Left lung (tissue), 10 donors: Measurements from ENCODE around the gene LRMDA. TPM values are rescaled to one million over a fixed set of nuclear protein-coding genes. Genes with fewer than 3 reads are reported as not detected.

ENCODE experiments used
- ATAC-seq: fragments of 200-7000 bp; cut with Tn5 transposase; one replicate; pipeline ENCODE4 v1.9.1; 2020; ENCODE audit warnings: moderate library complexity
- DNase-seq, 4 donors: peaks; one replicate each; pipeline ENCODE4 v3.0.0-alpha.2; 2013 to 2020
- H3K27ac ChIP-seq, 2 donors: fragments of 200-600 bp; sonication (generic) in 1 of 2; one replicate each; pipeline versions ENCODE4 v1.5.0 to v1.8.0; 2020 to 2021
- H3K27me3 ChIP-seq, 2 donors: fragments of 200-600 bp; sonication (generic) in 1 of 2; one replicate each; pipeline versions ENCODE4 v1.5.0 to v1.8.0; 2020 to 2021
- H3K36me3 ChIP-seq, 2 donors: fragments of 200-600 bp; sonication (generic) in 1 of 2; one replicate each; pipeline versions ENCODE4 v1.5.0 to v1.8.0; 2020 to 2021
- H3K4me1 ChIP-seq, 2 donors: fragments of 200-600 bp; one replicate each; pipeline ENCODE4 v1.8.0; 2021
- H3K4me3 ChIP-seq, 2 donors: fragments of 200-600 bp; sonication (generic) in 1 of 2; one replicate each; pipeline versions ENCODE4 v1.5.0 to v1.8.0; 2020 to 2021; ENCODE audit warnings: mild to moderate bottlenecking in 1 of 2
- H3K9me3 ChIP-seq, 2 donors: fragments of 200-600 bp; sonication (generic) in 1 of 2; one replicate each; pipeline versions ENCODE4 v1.5.0 to v1.8.0; 2020 to 2021
- intact Hi-C, 2 donors: fragments of 100-400 bp; cut with DNase I; formaldehyde crosslinking; loops; one replicate each; pipeline versions ENCODE4 v1.11.2 to v1.14.2; 2022
- polyA plus RNA-seq, 6 donors: library from polyadenylated mRNA; unstranded; fragments of 120-200 nt; gene quantifications; one replicate each; pipeline ENCODE4 v1.2.1, GENCODE V29; 2013; ENCODE audit not compliant: insufficient read length in 6 of 6
- total RNA-seq, 2 donors: library from RNA; stranded (reverse); fragmentation: NEBNext Ultra II Directional; extraction: Animal tissue kit (Norgen Biotek cat#: 25700); gene quantifications; one replicate each; pipeline ENCODE4 v1.2.1, GENCODE V29; 2021
- TF ChIP-seq, protein P1 (sequence below), 2 donors: fragments of 200-600 bp; sonication (generic) in 1 of 2; IDR thresholded peaks; one replicate each; pipeline versions ENCODE4 v1.5.0 to v1.8.0; 2021; ENCODE audit warnings: antibody characterized with exemption in 2 of 2
- donor health status: DM: no; HTN: yes; CAD: no.
- donor health status: DM: no; HTN: no; CAD: no.

Gene LRMDA
- total and polyA plus RNA-seq, 8 donors: 13.9 to 23.6 (median 18.7) TPM

DNA sequence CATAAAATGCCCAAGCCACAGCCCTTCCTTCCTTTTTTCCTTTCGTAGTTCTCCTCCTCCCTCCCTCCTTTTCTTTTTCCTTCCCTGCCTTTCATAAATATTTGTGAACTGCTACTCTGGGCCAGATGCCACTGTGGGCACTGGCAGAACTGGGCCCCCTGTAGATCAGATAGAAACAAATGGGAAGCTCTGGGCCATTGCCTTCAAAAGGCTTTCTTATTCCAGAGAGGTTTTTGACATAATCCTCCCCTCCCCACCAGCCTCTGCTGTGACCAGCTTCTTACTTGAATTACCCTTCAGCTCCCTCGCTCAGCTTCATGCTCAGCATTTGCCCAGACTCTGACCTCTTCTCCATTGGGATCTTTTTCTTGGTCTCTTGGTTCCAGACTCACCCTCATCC, 886.8 kb downstream of the LRMDA start:
- no peaks in the 10 kb centered on the region for H3K36me3 ChIP-seq
- intact Hi-C loops: no loop called here
- TF ChIP-seq, protein P1, sequence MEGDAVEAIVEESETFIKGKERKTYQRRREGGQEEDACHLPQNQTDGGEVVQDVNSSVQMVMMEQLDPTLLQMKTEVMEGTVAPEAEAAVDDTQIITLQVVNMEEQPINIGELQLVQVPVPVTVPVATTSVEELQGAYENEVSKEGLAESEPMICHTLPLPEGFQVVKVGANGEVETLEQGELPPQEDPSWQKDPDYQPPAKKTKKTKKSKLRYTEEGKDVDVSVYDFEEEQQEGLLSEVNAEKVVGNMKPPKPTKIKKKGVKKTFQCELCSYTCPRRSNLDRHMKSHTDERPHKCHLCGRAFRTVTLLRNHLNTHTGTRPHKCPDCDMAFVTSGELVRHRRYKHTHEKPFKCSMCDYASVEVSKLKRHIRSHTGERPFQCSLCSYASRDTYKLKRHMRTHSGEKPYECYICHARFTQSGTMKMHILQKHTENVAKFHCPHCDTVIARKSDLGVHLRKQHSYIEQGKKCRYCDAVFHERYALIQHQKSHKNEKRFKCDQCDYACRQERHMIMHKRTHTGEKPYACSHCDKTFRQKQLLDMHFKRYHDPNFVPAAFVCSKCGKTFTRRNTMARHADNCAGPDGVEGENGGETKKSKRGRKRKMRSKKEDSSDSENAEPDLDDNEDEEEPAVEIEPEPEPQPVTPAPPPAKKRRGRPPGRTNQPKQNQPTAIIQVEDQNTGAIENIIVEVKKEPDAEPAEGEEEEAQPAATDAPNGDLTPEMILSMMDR (IDR thresholded peaks at IDR 0.05): no peak
- H3K4me3 ChIP-seq: no peak overlapping the region
- H3K4me1 ChIP-seq: no peaks in the 10 kb centered on the region
- H3K9me3 ChIP-seq: peaks cover 0 to 5% of the 10 kb centered on the region in 2 donors
- no peak for DNase-seq
- ATAC-seq: no peak
- H3K27ac ChIP-seq: no peak overlapping the region
- H3K27me3 ChIP-seq: no peaks in the 10 kb centered on the region

DNA sequence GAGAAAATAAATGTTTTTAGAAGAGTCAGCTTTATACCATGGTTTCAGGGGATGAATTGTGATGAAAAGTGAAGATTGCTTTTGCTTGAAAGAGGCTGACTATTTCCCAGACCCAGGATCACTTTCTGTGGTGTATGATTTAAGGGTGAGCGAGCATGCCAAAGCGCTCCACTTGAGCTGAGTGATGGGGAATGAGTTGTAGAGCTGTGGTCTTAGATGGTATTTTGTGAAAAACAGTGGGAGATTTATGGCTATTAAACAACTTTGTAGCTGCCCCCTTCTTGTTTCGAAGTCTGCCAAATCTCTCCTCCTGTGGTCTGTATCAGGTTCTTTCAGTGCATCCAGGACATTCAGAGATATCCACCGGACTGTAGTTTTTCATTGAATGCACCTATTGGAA, 888.2 kb downstream of the LRMDA start:
- TF ChIP-seq, protein P1 (IDR thresholded peaks at IDR 0.05): no peak
- Histone ChIP-seq H3K27me3 (no peaks in the 10 kb centered on the region), H3K9me3 (peaks cover 0 to 5% of the 10 kb centered on the region in 2 donors), H3K27ac (no peak overlapping the region), H3K4me1 (no peaks in the 10 kb centered on the region), H3K4me3 (no peak overlapping the region), H3K36me3 (no peaks in the 10 kb centered on the region)
- ATAC-seq (no peak), DNase-seq (no peak)
- intact Hi-C loops: no loop called here

DNA sequence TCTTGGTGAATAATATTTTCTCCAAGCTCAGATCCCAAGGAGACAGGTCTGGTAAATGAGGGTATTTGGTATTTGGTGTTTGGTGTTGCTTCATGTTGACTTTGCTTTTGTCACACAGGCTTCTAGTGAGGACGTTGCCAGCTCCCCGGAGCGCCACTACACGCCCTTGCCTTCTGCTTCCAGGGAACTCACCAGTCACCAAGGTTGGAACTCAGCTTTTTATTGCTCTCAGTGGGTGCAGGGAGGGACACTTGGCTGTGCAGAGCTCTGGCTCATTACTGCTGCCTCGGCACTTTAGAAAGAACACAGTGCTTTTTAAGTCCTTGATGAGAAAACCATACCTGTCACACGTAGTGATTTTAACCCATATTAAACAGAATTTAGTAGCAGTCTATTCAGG, 892.9 kb downstream of the LRMDA start:
- peak; percentile 70 for ATAC-seq
- DNase-seq: no peak
- no peaks in the 10 kb centered on the region for H3K9me3 ChIP-seq

DNA sequence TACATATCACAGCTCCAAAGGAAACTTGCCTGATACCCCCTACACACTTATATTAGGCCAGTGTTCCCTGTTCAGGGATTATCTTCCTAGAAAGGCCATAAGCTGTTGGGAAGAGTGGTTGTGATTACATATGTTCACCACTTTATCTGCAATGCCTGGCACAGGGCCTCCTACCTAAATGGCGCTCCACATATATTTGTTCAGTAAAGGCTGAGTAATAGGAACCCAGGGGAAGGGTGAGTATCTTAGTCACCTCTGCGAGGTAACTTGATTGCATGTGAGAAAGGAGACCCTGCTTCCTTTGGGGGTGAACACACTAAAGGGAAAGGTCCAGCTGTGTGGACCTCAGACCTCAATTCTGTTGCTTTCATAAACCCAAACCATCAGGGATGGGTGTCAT, 896.0 kb downstream of the LRMDA start:
- no peaks in the 10 kb centered on the region for H3K27me3 ChIP-seq
- no peak for ATAC-seq
- no peak for DNase-seq
- intact Hi-C loops: no loop called here
- H3K4me3 ChIP-seq: no peak overlapping the region
- no peaks in the 10 kb centered on the region for H3K4me1 ChIP-seq
- no peaks in the 10 kb centered on the region for H3K9me3 ChIP-seq
- H3K27ac ChIP-seq: no peak overlapping the region
- TF ChIP-seq, protein P1 (IDR thresholded peaks at IDR 0.05): no peak
- H3K36me3 ChIP-seq: no peaks in the 10 kb centered on the region

More for the DNA sequence above, 892.9 kb downstream of the LRMDA start:
- H3K27ac ChIP-seq: no peak overlapping the region
- H3K27me3 ChIP-seq: no peaks in the 10 kb centered on the region
- no peaks in the 10 kb centered on the region for H3K36me3 ChIP-seq
- H3K4me1 ChIP-seq: no peaks in the 10 kb centered on the region
- intact Hi-C loops: no loop called here
- no peak overlapping the region for H3K4me3 ChIP-seq
- TF ChIP-seq, protein P1 (IDR thresholded peaks at IDR 0.05): no peak

DNA sequence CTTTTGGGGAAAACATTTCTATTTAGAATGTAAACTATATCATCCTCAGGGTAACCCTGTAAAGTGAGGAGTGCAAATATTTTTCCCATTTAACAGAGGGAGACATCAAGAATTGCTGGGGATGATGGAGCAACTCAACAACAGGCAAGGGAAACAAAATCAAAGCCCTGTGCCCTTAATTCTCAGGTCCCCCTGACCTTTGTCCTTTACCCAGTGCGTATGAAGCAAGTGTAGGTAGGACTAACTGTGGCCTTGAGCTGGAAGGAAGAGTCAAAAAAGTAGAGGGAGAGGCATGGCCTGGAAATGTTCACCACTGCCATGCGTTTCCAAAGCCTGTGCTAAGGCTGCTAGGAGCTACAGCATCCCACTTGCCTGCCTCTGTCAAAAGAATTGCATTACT, 896.9 kb downstream of the LRMDA start:
- H3K4me1 ChIP-seq: no peaks in the 10 kb centered on the region
- DNase-seq (no peak), ATAC-seq (no peak)
- TF ChIP-seq, protein P1 (IDR thresholded peaks at IDR 0.05): no peak
- H3K4me3 ChIP-seq: no peak overlapping the region
- H3K27ac ChIP-seq: no peak overlapping the region
- no peaks in the 10 kb centered on the region for H3K36me3 ChIP-seq
- intact Hi-C loops: no loop called here
- no peaks in the 10 kb centered on the region for H3K27me3 ChIP-seq
- no peaks in the 10 kb centered on the region for H3K9me3 ChIP-seq
